GM19238 (cell line): Measurements from ENCODE around the gene ARHGAP33.

ENCODE experiments used
- DNase-seq: peaks from one replicate; pipeline ENCODE4 v3.0.0; 2011; ENCODE audit warnings: low spot score; ENCODE audit not compliant: insufficient read length

ARHGAP33 gene

GRCh38 chr19:35777961-35778360, 2.6 kb downstream of the ARHGAP33 start:
- DNase-seq, result no peak

- no peak for DNase-seq
These were observed 3.7 kb downstream of the ARHGAP33 start for GRCh38 chr19:35779033-35779432.

DNA sequence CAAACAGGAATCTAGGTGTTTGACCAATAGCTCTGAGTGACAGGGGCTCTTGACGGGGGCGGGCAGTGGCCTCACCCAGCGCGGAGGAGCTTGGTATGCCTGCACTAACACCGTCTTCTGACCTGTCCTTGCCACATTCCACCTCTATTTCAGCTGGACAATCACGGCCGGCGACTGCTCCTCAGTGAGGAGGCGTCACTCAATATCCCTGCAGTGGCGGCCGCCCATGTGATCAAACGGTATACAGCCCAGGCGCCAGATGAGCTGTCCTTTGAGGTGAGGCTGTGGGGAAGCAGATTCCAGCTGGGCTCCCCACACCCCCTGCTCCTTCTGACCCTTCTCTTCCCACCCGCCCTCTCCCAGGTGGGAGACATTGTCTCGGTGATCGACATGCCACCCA, 4.7 kb downstream of the ARHGAP33 start:
- no peak for DNase-seq

- DNase-seq, result no peak
These were observed 5.4 kb downstream of the ARHGAP33 start for GRCh38 chr19:35780717-35781116.

GRCh38 chr19:35781650-35782049, 6.3 kb downstream of the ARHGAP33 start:
- DNase-seq, result no peak

GRCh38 chr19:35782589-35782988, 7.2 kb downstream of the ARHGAP33 start:
- no peak for DNase-seq

GRCh38 chr19:35783469-35784434, 8.4 kb downstream of the ARHGAP33 start:
- no peak for DNase-seq

- DNase-seq, result no peak
These were observed 9.4 kb downstream of the ARHGAP33 start for GRCh38 chr19:35784503-35785338.

- DNase-seq, result no peak
These were observed 9.9 kb downstream of the ARHGAP33 start for GRCh38 chr19:35785339-35785627.

GRCh38 chr19:35786299-35787160, 11.2 kb downstream of the ARHGAP33 start:
- no peak for DNase-seq

- DNase-seq, result no peak
These were observed 11.9 kb downstream of the ARHGAP33 start for GRCh38 chr19:35787227-35787799.

GRCh38 chr19:35788205-35788960, 13.0 kb downstream of the ARHGAP33 start:
- DNase-seq, result no peak

DNA sequence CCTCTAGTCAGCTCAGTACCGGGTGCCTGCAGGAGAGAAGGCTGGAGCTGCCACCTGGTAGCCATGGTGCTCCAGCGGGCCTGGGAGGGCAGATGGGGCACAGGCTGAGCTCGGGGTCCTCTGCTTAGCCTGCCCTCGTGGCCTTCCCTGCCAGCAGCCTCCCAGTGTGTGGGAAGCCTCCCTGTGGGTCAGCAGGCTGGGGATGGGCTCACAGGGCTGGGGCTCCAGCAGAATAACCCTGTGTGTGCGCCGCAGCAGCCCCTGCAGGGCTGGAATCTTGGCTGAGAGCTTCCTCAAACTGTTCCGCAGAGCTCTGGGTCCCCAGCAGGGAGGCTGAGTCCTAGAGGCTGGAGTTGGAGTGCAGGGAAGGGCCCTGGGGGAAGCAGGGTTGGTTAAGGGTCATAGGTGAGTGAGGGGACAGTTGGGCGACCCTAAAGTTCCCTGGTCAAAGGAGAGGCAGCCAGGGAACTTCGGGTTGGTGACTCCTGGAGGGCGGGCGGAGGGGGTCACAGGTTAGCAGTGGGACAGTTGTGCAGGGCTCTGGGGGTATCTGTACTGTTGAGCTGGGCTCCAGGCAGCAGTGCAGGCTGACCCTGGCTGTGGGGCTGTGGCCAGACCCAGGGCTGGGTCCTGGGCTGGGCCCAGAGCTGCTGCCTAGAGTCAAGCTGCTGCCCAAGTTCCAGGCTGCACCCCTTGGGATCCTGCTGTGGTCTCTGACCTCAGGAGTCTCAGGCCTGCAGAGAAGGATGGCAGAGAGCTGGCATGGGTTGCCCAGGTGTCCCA, 14.0 kb downstream of the ARHGAP33 start:
- no peak for DNase-seq

GRCh38 chr19:35789978-35790944, 14.9 kb downstream of the ARHGAP33 start:
- no peak for DNase-seq

DNA sequence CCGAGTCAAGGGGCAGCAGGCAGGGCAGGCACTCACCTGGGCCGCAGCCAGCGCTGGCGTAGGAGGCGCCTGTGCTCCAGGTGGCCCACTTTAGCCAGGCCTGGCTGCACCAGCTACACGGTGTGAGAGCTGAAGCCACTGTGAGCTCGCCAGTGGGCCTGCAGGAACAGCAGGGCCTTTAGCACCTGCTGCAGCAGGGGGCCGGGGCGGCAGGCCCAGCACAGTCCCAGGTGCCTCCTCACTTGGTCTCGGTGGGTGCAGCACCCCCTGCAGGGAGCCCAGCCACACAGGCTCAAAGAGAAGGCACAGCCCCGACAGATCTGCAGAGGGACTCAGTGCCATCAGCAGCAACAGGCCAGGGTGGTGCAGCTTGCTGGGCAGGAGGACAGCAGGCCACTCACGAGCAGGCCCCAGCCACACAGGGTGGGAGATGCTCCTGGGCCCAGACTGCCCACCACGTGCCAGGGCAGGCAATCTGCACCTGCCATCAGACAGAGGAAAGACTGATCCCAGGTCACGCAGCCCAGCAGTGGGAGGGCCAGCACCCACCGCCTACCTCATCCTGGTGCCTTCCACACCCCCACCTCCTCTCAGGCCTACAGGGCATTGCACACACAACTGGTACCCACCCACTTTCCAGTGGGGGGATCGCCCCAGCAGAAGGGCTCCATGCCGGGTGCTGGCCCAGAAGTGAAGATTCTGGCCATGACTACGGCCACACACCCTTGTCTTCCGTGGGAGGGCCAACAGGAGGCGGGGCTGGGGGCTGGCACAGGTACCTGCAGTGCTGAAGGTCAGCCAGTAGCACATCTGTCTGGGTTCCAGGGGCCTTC, 15.8 kb downstream of the ARHGAP33 start:
- no peak for DNase-seq

GRCh38 chr19:35791814-35792279, 16.5 kb downstream of the ARHGAP33 start:
- no peak for DNase-seq

DNA sequence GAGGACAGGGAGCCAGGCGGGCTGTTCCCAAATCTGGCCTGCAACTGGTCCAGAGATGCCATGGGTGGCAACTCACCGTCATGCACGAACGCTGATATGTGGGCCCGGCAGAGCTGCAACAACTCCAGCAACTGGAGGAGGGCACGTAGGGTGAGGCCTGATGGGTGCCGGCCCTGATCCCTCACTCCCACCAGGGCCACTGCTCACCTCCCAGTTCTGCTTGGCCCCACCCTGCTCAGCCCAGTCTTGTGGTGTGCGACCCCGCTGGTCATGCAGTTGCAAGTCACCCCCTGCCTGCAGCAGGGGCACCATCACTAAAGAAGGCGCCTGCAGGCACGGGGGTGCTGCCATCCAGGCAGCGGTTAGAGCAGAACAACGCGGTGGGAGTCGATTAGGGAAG, 16.9 kb downstream of the ARHGAP33 start:
- DNase-seq, result no peak
